Hypothalamus (tissue), 51 donors: Measurements from ENCODE around the gene SPON1.
"Not testable (repeated sequence)": the region's sequence is repeated elsewhere in the genome, so short reads cannot be mapped to it uniquely, and the experiment has no call there.

Experiments used
- DNase-seq, 51 donors: peaks; one replicate each; lab custom pipeline; 2025; lab: John Stamatoyannopoulos, UW

SPON1 gene

GRCh38 chr11:14029971-14030920 lies 67.7 kb downstream of the SPON1 start:
- peak in 5 of 51 donors; percentile 3 to 15 (median 4) for DNase-seq

GRCh38 chr11:14035526-14035925 lies 73.0 kb downstream of the SPON1 start:
- DNase-seq, result not testable (repeated sequence)

GRCh38 chr11:14036469-14036868 lies 73.9 kb downstream of the SPON1 start:
- no peak for DNase-seq

GRCh38 chr11:14041040-14041439 lies 78.5 kb downstream of the SPON1 start:
- no peak for DNase-seq

GRCh38 chr11:14041565-14041964 lies 79.0 kb downstream of the SPON1 start:
- no peak for DNase-seq

GRCh38 chr11:14042686-14043465 lies 80.4 kb downstream of the SPON1 start:
- DNase-seq, result peak in 16 of 51 donors; percentile 8 to 59 (median 42)

GRCh38 chr11:14044916-14045315 lies 82.4 kb downstream of the SPON1 start:
- no peak for DNase-seq

GRCh38 chr11:14045417-14045816 lies 82.9 kb downstream of the SPON1 start:
- no peak for DNase-seq

- DNase-seq, result no peak
Measured at GRCh38 chr11:14052198-14052597, 89.7 kb downstream of the SPON1 start.

GRCh38 chr11:14054116-14055107 lies 91.9 kb downstream of the SPON1 start:
- DNase-seq, result no peak

GRCh38 chr11:14055936-14056335 lies 93.4 kb downstream of the SPON1 start:
- DNase-seq, result no peak

GRCh38 chr11:14058061-14058460 lies 95.5 kb downstream of the SPON1 start:
- DNase-seq, result no peak

- DNase-seq, result peak in 17 of 51 donors; percentile 3 to 52 (median 17)
Measured at GRCh38 chr11:14059491-14059890, 97.0 kb downstream of the SPON1 start.

- no peak for DNase-seq
Measured at GRCh38 chr11:14061721-14062120, 99.2 kb downstream of the SPON1 start.

- peak in 11 of 51 donors; percentile 6 to 47 (median 22) for DNase-seq
Measured at GRCh38 chr11:14065141-14065540, 102.6 kb downstream of the SPON1 start.

- no peak for DNase-seq
Measured at GRCh38 chr11:14065681-14066080, 103.2 kb downstream of the SPON1 start.

- no peak for DNase-seq
Measured at GRCh38 chr11:14067686-14068085, 105.2 kb downstream of the SPON1 start.

- DNase-seq, result no peak
Measured at GRCh38 chr11:14070896-14071295, 108.4 kb downstream of the SPON1 start.

GRCh38 chr11:14073849-14074476 lies 111.4 kb downstream of the SPON1 start:
- DNase-seq, result no peak
